AG04450 (cell line): ENCODE measurements around the gene CDIP1. TPM values are rescaled to one million over a fixed set of nuclear protein-coding genes. Genes with fewer than 3 reads are reported as not detected.

Experiments used
- CTCF ChIA-PET: fragments of 300-600, 350-600 bp; formaldehyde crosslinking; extraction: SDS; loops from one replicate; lab custom pipeline; 2022; ENCODE audit warnings: antibody characterized with exemption, inconsistent platforms; lab: Charles Lee
- POLR2A ChIA-PET: fragments of 350-600 bp; formaldehyde crosslinking; extraction: SDS; loops from one replicate; lab custom pipeline; 2021; ENCODE audit warnings: antibody characterized with exemption, inconsistent platforms; lab: Yijun Ruan, JAX
- DNase-seq: peaks from one replicate; pipeline ENCODE4 v3.0.0-alpha.2; 2011; ENCODE audit warnings: low read depth, low spot score
- H3K27ac ChIP-seq: one replicate; pipeline ENCODE4 v1.5.1; 2012; ENCODE audit warnings: low read depth, low read length, control low read depth
- H3K27me3 ChIP-seq: one replicate; pipeline ENCODE4 v1.6.0; 2012; ENCODE audit warnings: low read length; ENCODE audit not compliant: control insufficient read depth, insufficient read depth
- H3K4me3 ChIP-seq: 2 replicates; pipeline ENCODE4 v1.5.1; 2011; ENCODE audit warnings: mild to moderate bottlenecking, low read depth, low read length, control low read depth
- H3K9me3 ChIP-seq: 2 replicates; pipeline ENCODE4 v1.5.1; 2012; ENCODE audit warnings: low read length; ENCODE audit not compliant: control insufficient read depth, insufficient read depth
- polyA plus RNA-seq: library from polyadenylated mRNA; depleted of rRNA; stranded (reverse); fragments of >200 nt; gene quantifications from 2 replicates; pipeline ENCODE4 v1.2.3, GENCODE V29; 2011
- TF ChIP-seq, protein P1 (sequence below): IDR thresholded peaks from 2 replicates; pipeline ENCODE4 v1.5.1; 2011; ENCODE audit warnings: low read depth, low read length, control low read depth, inconsistent platforms

CDIP1 gene
- polyA plus RNA-seq, 1 experiment: 12.2 TPM

DNA sequence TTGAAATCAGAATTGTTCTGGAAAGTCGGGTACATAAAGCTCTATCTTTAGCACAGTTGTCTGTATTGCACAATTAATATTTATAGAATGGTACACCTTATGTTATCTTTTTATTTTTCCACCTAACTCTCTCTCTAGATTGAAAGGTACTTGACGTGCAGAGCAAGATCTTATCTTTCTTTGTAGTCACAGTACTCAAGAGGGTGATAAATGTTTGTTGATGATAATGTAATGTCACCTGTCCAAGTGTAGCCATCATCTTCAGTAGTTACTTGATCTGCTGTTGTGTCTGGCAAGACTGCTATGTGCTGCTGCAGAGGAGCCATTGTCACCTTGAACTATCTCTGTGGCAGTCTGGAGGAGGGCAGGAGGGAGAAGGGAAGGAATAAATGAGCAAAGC is 57.0 kb downstream of the CDIP1 start:
- TF ChIP-seq, protein P1, sequence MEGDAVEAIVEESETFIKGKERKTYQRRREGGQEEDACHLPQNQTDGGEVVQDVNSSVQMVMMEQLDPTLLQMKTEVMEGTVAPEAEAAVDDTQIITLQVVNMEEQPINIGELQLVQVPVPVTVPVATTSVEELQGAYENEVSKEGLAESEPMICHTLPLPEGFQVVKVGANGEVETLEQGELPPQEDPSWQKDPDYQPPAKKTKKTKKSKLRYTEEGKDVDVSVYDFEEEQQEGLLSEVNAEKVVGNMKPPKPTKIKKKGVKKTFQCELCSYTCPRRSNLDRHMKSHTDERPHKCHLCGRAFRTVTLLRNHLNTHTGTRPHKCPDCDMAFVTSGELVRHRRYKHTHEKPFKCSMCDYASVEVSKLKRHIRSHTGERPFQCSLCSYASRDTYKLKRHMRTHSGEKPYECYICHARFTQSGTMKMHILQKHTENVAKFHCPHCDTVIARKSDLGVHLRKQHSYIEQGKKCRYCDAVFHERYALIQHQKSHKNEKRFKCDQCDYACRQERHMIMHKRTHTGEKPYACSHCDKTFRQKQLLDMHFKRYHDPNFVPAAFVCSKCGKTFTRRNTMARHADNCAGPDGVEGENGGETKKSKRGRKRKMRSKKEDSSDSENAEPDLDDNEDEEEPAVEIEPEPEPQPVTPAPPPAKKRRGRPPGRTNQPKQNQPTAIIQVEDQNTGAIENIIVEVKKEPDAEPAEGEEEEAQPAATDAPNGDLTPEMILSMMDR: no peak
- POLR2A ChIA-PET: no interaction called here
- DNase-seq: no peak
- CTCF ChIA-PET: interaction anchor here (0.7 kb wide), 1 partner anchor 19 kb away, joined by 5 read pairs; no protein-coding TSS in a partner anchor
- H3K9me3 ChIP-seq: no peaks in the 10 kb centered on the region; the same call in 1 of the 2 replicates
- H3K27ac ChIP-seq: no peak overlapping the region
- no peak overlapping the region for H3K4me3 ChIP-seq
- no peaks in the 10 kb centered on the region for H3K27me3 ChIP-seq

DNA sequence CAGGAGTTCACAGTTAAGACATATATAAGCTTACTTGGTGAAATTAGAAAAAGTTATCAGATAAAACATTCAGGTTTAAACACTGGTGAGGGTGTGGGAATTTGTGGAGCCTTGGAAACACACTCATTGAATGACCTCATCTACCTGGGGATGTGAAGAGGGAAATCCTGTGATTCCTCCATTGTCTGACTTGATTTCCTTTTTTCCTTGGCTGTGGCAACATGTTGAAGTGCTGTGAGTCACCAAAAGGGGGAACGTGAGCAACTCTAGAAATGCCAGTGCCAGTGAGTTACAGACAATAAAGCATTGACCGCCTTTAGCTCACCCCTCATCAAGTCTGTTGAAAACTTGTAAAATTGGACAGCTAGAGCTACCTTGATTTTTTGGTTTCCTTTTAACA is 60.6 kb downstream of the CDIP1 start:
- no peak for DNase-seq
- TF ChIP-seq, protein P1: peak; percentile 25; the same call in 1 of the 2 replicates
- ChIA-PET CTCF (interaction anchor here (0.8 to 2.1 kb wide), 4 partner anchors 11 to 74 kb away, joined by 3 to 8 read pairs (median 5); no protein-coding TSS in a partner anchor), POLR2A (interaction anchor here (1.0 kb wide), 1 partner anchor 22 kb away, joined by 5 read pairs; no protein-coding TSS in a partner anchor)
- H3K9me3 ChIP-seq: peaks cover 12% of the 10 kb centered on the region
- no peaks in the 10 kb centered on the region for H3K27me3 ChIP-seq
- H3K4me3 ChIP-seq: no peak overlapping the region
- no peak overlapping the region for H3K27ac ChIP-seq

DNA sequence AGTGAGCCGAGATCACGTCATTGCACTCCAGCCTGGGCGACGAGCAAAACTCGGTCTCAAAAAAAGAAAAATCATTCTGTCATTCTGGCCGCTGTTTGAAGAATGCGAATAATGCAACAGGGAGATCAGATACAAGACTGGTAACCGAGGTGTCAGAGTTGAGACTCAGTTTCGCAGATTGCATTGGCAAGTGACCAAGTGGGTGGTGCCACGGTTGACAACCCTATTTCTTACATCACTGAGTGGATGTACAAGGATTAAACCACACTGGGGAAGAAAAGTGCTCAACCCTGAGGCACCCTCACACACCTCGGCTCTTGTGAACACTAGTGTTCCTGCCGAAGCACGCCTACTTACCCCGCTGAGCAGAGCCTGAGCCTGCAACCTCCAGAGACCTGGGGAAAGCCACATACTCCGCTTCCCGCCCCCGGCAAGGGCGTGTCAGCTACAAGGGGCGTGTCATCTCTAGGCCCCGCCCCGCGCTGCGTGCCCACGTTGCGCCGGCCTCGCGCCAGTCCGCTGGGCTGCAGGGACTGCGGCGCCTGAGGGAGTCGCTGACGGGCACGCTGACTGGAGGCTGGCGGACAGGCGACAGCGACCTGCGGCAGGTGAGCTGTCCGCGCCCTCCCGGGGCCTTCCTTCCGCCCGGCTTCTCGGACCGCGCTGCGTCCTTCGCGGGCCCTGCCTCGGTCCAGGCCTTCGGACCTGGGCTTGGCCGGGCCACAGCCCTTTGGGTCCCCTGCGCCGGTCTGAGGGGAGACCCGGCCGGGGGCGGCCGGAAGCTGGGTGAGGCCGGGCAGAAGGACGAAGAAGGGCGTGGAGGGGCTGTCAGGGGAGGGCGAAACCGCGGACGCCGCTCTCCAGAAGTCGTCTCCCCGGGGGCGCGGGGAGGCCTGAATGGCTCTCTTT is 62.4 kb downstream of the CDIP1 start, which contains the start of gene HMOX2:
HMOX2 (plus strand) TSS at position 519 of the 909 bp plus-strand sequence. CDS start 29,127 bp downstream, outside the sequence.
- TF ChIP-seq, protein P1: peak; percentile 43
- POLR2A ChIA-PET: interaction anchor here (0.7 to 1.2 kb wide), 2 partner anchors 25 to 31 kb away, joined by 3 read pairs; no protein-coding TSS in a partner anchor
- CTCF ChIA-PET: interaction anchor here (0.6 to 2.1 kb wide), 4 partner anchors 10 to 436 kb away, joined by 3 to 6 read pairs (median 4); no protein-coding TSS in a partner anchor
- no peak for DNase-seq
- Histone ChIP-seq H3K27ac (no peak within 1 kb of the TSS), H3K27me3 (no peaks in the 10 kb centered on the region), H3K9me3 (peaks cover 12% of the 10 kb centered on the region), H3K4me3 (peak within 1 kb of the TSS; percentile 83)

DNA sequence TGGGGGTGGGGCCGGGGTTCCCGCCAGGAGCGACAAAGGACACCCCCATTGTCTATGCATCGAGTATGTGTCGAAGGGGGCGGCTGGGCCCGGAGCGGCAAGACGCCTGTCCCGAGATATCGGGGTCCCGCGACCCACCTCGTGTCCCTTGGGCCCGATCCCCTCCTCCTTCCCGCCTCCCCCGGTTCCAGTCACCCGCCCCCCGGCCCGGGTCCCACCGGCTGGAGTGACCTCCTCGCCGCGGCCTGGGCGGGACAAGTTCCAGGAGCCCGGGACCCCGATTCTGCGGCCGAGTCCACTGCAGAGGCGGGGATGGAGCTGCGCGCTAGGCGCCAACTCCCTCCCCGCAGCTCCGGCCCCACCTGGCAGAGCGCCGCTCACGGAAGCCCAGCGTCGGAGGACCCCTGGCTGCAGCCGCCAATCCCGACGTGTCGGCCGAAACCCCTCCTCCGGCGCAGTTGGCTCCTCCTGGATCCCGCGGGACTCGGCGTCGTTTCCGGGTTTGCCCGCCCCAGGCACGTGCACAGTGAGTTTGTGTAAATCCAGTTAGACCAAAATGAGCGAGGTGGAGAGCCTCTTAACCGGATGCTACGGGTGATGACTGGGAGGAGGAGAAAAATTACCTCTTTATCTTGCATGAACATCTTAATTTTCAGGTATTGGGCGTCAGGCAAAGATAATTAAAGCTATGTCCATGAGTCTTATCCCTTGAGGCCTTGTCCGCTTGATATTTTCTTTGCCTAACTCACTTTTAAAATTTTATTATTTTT is 64.2 kb downstream of the CDIP1 start, which contains the start of gene NMRAL1:
NMRAL1 (minus strand) TSS at position 434 of the 770 bp plus-strand sequence. CDS start 493 bp downstream, outside the sequence.
- TF ChIP-seq, protein P1: no peak
- peak within 1 kb of the TSS; percentile 71 for H3K4me3 ChIP-seq
- H3K27ac ChIP-seq: peak within 1 kb of the TSS; percentile 33
- H3K27me3 ChIP-seq: no peaks in the 10 kb centered on the region
- ChIA-PET CTCF (no interaction called here), POLR2A (interaction anchor here (0.8 kb wide), 1 partner anchor 10 kb away, joined by 3 read pairs; no protein-coding TSS in a partner anchor)
- no peak for DNase-seq
- peaks cover 12% of the 10 kb centered on the region for H3K9me3 ChIP-seq
